ENCODE measurements around the gene TRAPPC3.

The TRAPPC3 gene

GRCh38 chr1:36154335-36154734 is 5.0 kb upstream of the TRAPPC3 start:
- DNase-seq (ENCODE audit: low read depth in 2 of 2), result no peak

- no peak for DNase-seq (ENCODE audit: low read depth in 2 of 2)
Observed at GRCh38 chr1:36153476-36153875, 4.2 kb upstream of the TRAPPC3 start.

GRCh38 chr1:36151845-36152203 is 2.5 kb upstream of the TRAPPC3 start:
- peak; percentile 29 to 50 for DNase-seq (ENCODE audit: low read depth in 2 of 2)

GRCh38 chr1:36151134-36151844 is 2.0 kb upstream of the TRAPPC3 start:
- no peak for DNase-seq (ENCODE audit: low read depth in 2 of 2)

GRCh38 chr1:36150296-36151133 is 1.2 kb upstream of the TRAPPC3 start:
- peak; percentile 55 to 68 for DNase-seq (ENCODE audit: low read depth in 2 of 2)

GRCh38 chr1:36149973-36150295 is 648 bp upstream of the TRAPPC3 start:
- DNase-seq (ENCODE audit: low read depth in 2 of 2), result no peak

GRCh38 chr1:36148821-36149236 is 457 bp downstream of the TRAPPC3 start:
- DNase-seq (ENCODE audit: low read depth in 2 of 2), result no peak

GRCh38 chr1:36144413-36144812 is 4.9 kb downstream of the TRAPPC3 start:
- DNase-seq (ENCODE audit: low read depth in 2 of 2), result no peak

GRCh38 chr1:36143424-36143823 is 5.9 kb downstream of the TRAPPC3 start:
- no peak for DNase-seq (ENCODE audit: low read depth in 2 of 2)

GRCh38 chr1:36142121-36142520 is 7.2 kb downstream of the TRAPPC3 start:
- DNase-seq (ENCODE audit: low read depth in 2 of 2), result no peak

- DNase-seq (ENCODE audit: low read depth in 2 of 2), result no peak
Observed at GRCh38 chr1:36139521-36139920, 9.8 kb downstream of the TRAPPC3 start.

GRCh38 chr1:36137776-36138175 is 11.5 kb downstream of the TRAPPC3 start:
- no peak for DNase-seq (ENCODE audit: low read depth in 2 of 2)

GRCh38 chr1:36137226-36137625 is 12.1 kb downstream of the TRAPPC3 start:
- DNase-seq (ENCODE audit: low read depth in 2 of 2), result no peak

GRCh38 chr1:36136535-36136934 is 12.8 kb downstream of the TRAPPC3 start:
- DNase-seq (ENCODE audit: low read depth in 2 of 2), result no peak

- DNase-seq (ENCODE audit: low read depth in 2 of 2), result no peak
Observed at GRCh38 chr1:36135796-36136195, 13.5 kb downstream of the TRAPPC3 start.

GRCh38 chr1:36135330-36135667 is 14.0 kb downstream of the TRAPPC3 start:
- DNase-seq (ENCODE audit: low read depth in 2 of 2), result no peak

GRCh38 chr1:36134505-36135329 is 14.6 kb downstream of the TRAPPC3 start:
- DNase-seq (ENCODE audit: low read depth in 2 of 2), result no peak

GRCh38 chr1:36134031-36134430 is 15.3 kb downstream of the TRAPPC3 start:
- DNase-seq (ENCODE audit: low read depth in 2 of 2), result no peak

- DNase-seq (ENCODE audit: low read depth in 2 of 2), result no peak
Observed at GRCh38 chr1:36133484-36133883, 15.8 kb downstream of the TRAPPC3 start.

- DNase-seq (ENCODE audit: low read depth in 2 of 2), result no peak
Observed at GRCh38 chr1:36132029-36132428, 17.3 kb downstream of the TRAPPC3 start.

- no peak for DNase-seq (ENCODE audit: low read depth in 2 of 2)
Observed at GRCh38 chr1:36128905-36129206, 20.4 kb downstream of the TRAPPC3 start.

GRCh38 chr1:36128126-36128904 is 21.0 kb downstream of the TRAPPC3 start:
- DNase-seq (ENCODE audit: low read depth in 2 of 2), result no peak
